CD4-positive, alpha-beta T cell treated with Interleukin-4 for 4 hours (primary cell): ENCODE measurements around the gene AP1M2.
"Not testable (repeated sequence)": the region's sequence is repeated elsewhere in the genome, so short reads cannot be mapped to it uniquely, and the experiment has no call there.

Experiments
- DNase-seq: peaks from one replicate; pipeline ENCODE4 v3.0.0-alpha.2; 2020

AP1M2 gene

GRCh38 chr19:10562609-10563008 is 24.5 kb downstream of the AP1M2 start:
- no peak for DNase-seq

GRCh38 chr19:10560154-10560553 is 27.0 kb downstream of the AP1M2 start:
- no peak for DNase-seq

- DNase-seq, result no peak
These were observed 29.4 kb downstream of the AP1M2 start for GRCh38 chr19:10557603-10558197.

- no peak for DNase-seq
These were observed 31.5 kb downstream of the AP1M2 start for GRCh38 chr19:10555610-10555973.

DNA sequence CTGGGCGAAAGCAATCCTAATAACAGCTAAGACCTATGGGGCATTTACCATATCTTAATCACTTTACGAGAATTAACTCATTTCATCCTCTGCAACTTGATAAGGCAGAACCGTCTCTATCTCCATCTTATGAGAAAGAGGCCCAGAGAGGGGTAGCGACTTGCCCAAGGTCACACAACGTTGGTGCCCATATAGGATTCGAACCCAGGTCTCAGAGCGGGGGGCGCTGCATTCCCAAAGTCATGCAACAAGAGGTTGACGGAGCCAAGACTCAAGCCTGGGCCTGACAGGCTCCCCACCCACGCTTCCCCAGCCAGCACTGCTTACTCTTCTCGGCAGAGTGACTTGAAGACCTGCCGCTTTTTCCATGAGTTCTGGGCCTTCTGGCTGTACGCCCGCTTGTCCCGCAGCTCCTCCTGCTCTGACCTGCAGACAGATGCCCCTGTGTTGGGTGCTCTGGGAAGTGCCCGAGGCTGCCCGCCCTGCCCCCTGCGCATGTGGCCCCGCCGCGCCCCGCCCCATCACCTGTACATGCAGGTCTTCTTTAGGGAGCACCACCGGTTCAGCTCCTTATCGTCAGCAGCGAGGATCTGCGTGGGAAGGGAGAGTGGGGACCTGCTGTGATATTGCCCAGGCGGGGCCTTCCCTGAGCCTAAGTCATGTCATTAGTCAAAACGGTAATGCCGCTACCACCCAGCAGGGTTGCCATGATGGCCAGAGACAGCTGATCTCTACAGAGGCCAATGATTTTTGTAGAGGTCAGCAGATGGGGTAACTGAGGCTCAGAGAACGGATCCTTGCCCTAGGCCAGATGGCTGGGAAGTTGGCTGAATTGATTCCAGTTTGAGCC is 32.1 kb downstream of the AP1M2 start:
- DNase-seq, result no peak

- DNase-seq, result peak; percentile 71
These were observed 33.1 kb downstream of the AP1M2 start for GRCh38 chr19:10553943-10554381.

DNA sequence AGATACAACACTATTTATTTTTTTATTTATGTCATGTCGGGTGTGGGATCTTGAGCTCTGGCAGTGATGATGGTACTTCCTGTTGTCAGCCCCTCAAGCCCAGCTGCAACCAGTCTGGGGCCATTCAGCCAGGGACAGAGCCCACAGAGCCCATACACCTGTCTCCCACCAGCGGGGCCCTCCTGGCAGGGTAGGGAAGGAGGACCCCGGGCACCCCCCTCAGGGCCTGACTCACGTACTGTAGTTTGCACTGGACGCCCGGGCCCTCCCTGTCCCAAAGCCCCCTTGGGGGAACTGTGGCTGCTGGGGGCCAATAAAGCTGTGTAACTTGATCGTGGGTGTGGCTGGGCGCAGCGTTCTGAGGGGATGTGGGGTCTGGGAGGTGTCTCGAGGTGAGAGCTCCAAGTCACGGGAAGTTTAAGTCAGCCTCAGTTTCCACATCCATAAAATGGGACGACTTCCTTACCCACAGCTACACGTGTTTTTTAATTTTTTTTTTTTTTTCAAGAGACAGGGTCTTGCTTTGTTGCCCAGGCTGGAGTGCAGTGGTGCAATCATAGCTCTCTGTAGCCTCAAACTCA is 33.9 kb downstream of the AP1M2 start:
- no peak for DNase-seq

DNA sequence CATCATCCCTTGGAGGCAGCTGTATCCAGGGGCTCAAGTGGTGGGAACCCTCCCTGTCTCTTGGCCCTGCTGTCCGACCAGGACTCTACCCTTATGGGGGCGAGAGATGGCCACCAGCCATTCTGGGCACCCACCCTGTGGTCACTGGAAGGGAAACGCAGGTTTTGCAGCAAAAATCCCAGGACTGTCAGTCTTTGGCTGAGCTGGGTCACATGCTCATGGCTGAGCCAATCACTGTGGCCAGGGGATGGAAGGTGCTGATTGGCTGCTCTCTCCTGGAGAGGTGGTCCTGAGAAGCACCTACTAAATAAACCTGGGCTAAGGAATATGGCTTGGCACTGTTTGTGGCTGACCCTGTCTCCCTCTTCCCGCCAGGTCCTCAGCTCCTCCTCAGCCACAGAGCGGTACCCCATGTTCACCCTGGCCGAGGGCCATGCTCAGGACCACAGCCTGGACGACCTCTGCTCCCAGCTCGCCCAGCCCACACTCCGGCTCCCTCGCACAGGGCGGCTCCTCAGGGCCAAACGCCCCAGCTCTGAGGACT is 34.5 kb downstream of the AP1M2 start:
- DNase-seq, result no peak

DNA sequence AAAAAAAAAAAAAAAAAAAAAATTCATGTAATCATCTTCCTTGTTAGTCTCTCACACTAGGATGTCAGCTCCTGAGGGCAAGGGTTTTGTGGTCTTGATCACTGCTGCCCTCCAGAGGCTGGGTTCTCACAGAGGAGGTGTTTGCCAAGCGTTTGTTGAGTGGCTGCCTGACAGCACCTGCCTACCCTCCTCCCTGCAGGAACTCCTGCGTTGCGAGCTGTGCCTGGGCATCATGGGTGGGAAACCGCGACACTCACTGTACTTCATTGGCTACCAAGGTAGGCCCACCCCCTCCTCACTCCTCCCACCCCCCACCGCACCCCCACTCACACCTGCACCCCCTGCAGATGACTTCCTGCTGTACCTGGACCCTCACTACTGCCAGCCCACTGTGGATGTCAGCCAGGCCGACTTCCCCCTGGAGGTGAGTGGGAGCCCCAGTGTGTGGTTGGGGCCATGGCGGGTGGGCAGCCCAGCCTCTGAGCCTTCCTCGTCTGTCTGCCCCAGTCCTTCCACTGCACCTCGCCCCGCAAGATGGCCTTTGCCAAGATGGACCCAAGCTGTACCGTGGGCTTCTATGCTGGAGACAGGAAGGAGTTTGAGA is 35.3 kb downstream of the AP1M2 start:
- peak; percentile 56 for DNase-seq

- DNase-seq, result not testable (repeated sequence)
These were observed 36.1 kb downstream of the AP1M2 start for GRCh38 chr19:10551006-10551405.

GRCh38 chr19:10550336-10550735 is 36.8 kb downstream of the AP1M2 start:
- no peak for DNase-seq

DNA sequence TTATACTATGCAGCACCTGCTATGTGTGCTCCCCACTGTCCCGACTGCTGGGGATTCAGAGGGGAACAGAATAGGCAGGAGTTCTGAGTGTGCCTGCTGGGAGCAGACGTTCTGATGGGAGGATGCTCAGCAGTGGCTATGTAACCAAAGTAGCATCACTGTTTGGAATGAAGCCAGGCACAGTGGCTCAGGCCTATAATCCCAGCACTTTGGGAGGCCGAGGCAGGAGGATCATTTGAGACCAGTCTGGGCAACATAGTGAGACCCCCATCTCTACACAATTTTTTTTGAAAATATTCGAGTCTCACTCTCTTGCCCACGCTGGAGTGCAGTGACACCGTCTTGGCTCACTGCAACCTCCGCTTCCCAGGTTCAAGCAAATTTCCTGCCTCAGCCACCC is 37.4 kb downstream of the AP1M2 start:
- no peak for DNase-seq

- DNase-seq, result no peak
These were observed 38.3 kb downstream of the AP1M2 start for GRCh38 chr19:10548746-10549276.

DNA sequence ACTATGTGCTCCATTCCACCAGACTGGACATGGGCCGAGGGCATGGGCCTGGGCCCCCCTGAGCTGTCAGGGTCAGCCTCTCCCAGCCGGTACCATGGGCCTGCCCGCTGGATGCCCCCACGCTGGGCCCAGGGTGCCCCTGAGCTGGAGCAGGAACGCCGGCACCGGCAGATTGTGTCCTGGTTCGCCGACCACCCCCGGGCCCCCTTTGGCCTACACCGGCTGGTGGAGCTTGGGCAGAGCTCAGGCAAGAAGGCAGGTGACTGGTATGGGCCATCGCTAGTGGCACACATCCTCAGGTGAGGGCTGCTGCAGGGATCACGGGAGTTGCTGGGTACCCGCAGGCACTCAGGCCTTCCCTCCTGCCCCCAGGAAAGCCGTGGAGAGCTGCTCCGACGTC is 40.3 kb downstream of the AP1M2 start:
- no peak for DNase-seq

- DNase-seq, result no peak
These were observed 42.3 kb downstream of the AP1M2 start for GRCh38 chr19:10544753-10545251.

GRCh38 chr19:10544242-10544752 is 42.8 kb downstream of the AP1M2 start:
- DNase-seq, result no peak

DNA sequence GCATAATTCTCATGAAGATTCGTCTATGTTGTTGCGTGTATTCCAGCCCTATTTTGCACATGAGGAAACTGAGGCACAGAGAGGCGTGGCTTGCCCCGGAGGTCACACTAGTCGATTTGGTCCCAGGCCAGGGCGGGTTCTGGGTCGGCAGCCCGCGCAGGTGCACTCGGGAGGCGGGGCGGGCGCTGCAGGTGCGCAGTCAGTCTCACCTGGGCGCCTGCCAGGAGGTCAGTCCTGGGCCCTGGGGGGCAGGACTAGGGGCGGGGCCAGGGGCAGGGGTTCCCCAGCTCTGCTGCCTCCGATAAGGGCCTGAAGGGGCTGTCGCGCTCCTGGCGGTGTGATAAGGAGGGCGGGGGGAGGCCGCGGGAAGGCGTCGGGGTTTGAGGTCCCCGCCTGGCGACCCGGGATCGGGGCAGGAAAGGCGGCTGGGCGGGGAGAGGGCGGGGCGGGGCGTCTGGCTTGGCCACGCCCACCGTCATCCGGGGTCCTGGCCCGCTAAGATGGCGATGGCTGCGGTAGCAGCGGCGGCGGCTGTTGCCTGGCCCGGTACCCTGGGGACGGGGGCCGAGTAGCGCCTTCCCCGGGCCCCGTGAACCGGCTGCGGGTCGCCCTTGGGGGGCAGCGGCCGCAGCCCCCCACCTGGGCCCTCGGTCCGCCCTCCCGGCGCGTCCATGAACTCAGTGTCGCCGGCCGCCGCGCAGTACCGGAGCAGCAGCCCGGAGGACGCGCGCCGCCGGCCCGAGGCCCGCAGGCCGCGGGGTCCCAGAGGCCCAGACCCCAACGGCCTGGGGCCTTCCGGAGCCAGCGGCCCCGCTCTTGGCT is 43.5 kb downstream of the AP1M2 start, which contains the start of gene ATG4D:
ATG4D (plus strand) TSS at position 485 of the 822 bp plus-strand sequence; CDS start at position 672, 187 bp downstream.
- DNase-seq, result peak; percentile 73

DNA sequence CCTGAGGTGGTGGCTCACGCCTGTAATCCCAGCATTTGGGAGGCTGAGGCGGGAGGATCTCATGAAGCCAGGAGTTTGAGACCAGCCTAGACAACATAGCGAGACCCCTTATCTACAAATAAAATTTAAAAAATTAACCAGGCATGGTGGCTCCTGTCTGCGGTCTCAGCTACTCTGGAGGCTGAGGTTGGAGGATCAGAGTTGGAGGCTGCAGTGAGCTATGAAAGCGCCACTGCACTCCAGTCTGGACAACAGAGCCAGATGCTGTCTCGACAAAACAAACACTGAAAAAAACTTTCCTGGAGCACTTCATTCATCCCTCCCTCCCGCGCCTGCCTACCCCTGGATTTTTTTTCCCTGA is 44.1 kb downstream of the AP1M2 start:
- no peak for DNase-seq

DNA sequence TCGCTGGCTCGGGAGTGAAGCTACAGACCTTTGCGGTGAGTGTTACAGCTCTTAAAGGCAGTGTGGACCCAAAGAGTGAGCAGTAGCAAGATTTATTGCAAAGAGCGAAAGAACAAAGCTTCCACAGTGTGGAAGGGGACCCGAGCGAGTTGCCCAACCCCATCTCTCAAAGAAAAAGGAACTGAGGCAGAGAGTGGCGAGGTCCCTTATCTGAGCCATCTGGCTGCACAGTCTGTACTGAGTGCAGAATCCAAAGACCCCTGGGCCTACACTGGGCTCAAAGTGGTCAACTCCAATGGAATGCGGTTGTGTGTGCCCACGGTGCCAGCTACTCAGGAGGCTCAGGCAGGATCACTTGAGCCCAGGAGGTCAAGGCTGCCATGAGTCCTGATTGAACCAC is 48.1 kb downstream of the AP1M2 start:
- DNase-seq, result not testable (repeated sequence)

DNA sequence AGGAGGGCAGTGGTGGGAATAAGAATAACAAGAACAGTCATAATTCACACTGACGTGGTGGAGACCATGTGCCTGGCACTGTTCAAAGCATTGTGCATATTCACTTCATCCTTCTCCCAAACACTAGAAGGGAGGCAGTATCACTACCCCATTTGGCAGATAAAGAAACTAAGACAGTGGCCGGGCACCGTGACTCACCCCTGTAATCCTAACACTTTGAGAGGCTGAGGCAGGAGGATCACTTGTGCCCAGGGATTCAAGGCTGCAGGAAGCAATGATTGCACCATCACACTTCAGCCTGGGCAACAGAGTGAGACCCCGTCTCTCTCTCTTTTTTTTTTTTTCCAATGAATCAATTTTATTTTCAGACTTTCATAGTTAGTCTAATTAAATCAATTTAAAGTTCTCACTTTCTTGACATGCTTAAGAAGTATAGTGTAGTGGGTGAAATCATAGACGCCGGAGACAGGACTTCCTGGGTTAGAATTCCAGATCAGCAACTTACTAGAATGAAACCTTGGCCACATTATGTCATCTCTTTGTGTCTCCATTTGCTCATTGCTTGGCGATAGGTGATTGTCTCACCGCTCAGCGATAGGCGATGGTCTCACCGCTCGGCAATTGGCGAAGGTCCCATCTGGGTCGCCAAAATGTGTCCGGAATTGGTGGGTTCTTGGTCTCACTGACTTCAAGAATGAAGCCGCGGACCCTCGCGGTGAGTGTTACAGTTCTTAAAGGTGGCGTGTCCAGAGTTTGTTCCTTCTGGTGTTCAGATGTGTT is 48.7 kb downstream of the AP1M2 start:
- no peak for DNase-seq

DNA sequence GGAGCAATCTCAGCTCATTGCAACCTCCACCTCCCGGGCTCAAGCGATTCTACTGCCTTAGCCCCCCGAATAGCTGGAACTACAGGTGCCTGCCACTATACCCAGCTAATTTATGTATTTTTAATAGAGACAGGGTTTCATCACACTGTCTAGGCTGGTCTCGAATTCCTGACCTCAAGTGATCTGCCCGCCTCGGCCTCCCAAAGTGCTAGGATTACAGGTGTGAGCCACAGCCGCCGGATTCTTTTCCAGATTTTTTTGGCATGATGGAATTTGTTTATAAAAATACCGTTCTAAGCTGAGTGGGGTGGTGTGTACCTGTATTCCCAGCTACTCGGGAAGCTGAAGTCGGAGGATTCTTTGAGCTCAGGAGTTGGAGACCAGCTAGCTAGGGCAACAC is 49.4 kb downstream of the AP1M2 start:
- DNase-seq, result no peak
